Neural cell (in vitro differentiated cells): ENCODE data around the gene STRBP. TPM values are rescaled to one million over a fixed set of nuclear protein-coding genes. Genes with fewer than 3 reads are reported as not detected.

ENCODE experiments used
- H2AFZ ChIP-seq: fragments of 200-600, 300-800 bp; sonication (generic), shearing (Covaris generic); 2 replicates; pipeline ENCODE4 v1.6.0; 2014; ENCODE audit warnings: low read depth, mild to moderate bottlenecking, antibody characterized with exemption, low read length, moderate library complexity
- H3F3A ChIP-seq: fragments of 200-600 bp; shearing (Covaris generic); 2 replicates; pipeline ENCODE4 v1.6.1; 2016; ENCODE audit warnings: mild to moderate bottlenecking, moderate library complexity, mixed read lengths, antibody characterized with exemption, low read length; ENCODE audit not compliant: insufficient read depth, poor library complexity, severe bottlenecking
- H3K27ac ChIP-seq: fragments of 200-600, 300-800 bp; sonication (generic), shearing (Covaris generic); 2 replicates; pipeline ENCODE4 v1.5.1; 2014; ENCODE audit warnings: mild to moderate bottlenecking, low read length, moderate library complexity
- H3K27me3 ChIP-seq: fragments of 300-800, 200-600 bp; sonication (generic), shearing (Covaris generic); 2 replicates; pipeline ENCODE4 v1.6.0; 2014; ENCODE audit warnings: mild to moderate bottlenecking, low read depth, low read length, moderate library complexity; ENCODE audit not compliant: insufficient read depth
- H3K36me3 ChIP-seq: fragments of 300-800, 200-600 bp; sonication (generic), shearing (Covaris generic); 2 replicates; pipeline ENCODE4 v1.5.1; 2014; ENCODE audit warnings: mild to moderate bottlenecking, antibody characterized with exemption, low read length, moderate library complexity; ENCODE audit not compliant: insufficient read depth
- H3K4me2 ChIP-seq: fragments of 300-800, 200-600 bp; sonication (generic), shearing (Covaris generic); 2 replicates; pipeline ENCODE4 v1.6.0; 2014; ENCODE audit warnings: mild to moderate bottlenecking, low read length
- H3K4me3 ChIP-seq: fragments of 300-800, 200-600 bp; sonication (generic), shearing (Covaris generic); 2 replicates; pipeline ENCODE4 v1.5.1; 2014; ENCODE audit warnings: mild to moderate bottlenecking, low read length, moderate library complexity
- H3K79me2 ChIP-seq: fragments of 200-600 bp; shearing (Covaris generic); replicated peaks from 2 replicates; pipeline ENCODE4 v1.6.0; 2014; ENCODE audit warnings: mild to moderate bottlenecking, low read length, moderate library complexity; ENCODE audit not compliant: insufficient read depth
- H3K9ac ChIP-seq: fragments of 300-800, 200-600 bp; sonication (generic), shearing (Covaris generic); 2 replicates; pipeline ENCODE4 v1.6.1; 2016; ENCODE audit warnings: mild to moderate bottlenecking, low read length, mixed read lengths
- H3K9me2 ChIP-seq: fragments of 200-600 bp; shearing (Covaris generic); 2 replicates; pipeline ENCODE4 v1.6.1; 2016; ENCODE audit warnings: mild to moderate bottlenecking, low read length, mixed read lengths; ENCODE audit not compliant: insufficient read depth
- H3K9me3 ChIP-seq: fragments of 200-600, 300-800 bp; sonication (generic), shearing (Covaris generic); 2 replicates; pipeline ENCODE4 v1.6.1; 2016; ENCODE audit warnings: mild to moderate bottlenecking, mixed run types, low read length, moderate library complexity, mixed read lengths
- H4K20me1 ChIP-seq: fragments of 200-600 bp; shearing (Covaris generic); 2 replicates; pipeline ENCODE4 v1.6.1; 2016; ENCODE audit warnings: mild to moderate bottlenecking, mixed run types; ENCODE audit not compliant: insufficient read depth
- CTCF ChIP-seq: fragments of 450-650 bp; IDR thresholded peaks from 2 replicates; pipeline ENCODE4 v1.5.1; 2014; ENCODE audit warnings: antibody characterized with exemption, mild to moderate bottlenecking, moderate library complexity; ENCODE audit not compliant: poor library complexity, severe bottlenecking
- EP300 ChIP-seq: fragments of 450-650 bp; conservative IDR thresholded peaks from 2 replicates; pipeline ENCODE4 v1.6.1; 2014; ENCODE audit warnings: antibody characterized with exemption, mild to moderate bottlenecking, moderate library complexity; ENCODE audit not compliant: poor library complexity, severe bottlenecking
- EZH2 ChIP-seq: fragments of 200-600, 300-800 bp; shearing (Covaris generic), sonication (generic); IDR thresholded peaks from 2 replicates; pipeline ENCODE4 v1.6.1; 2014; ENCODE audit warnings: antibody characterized with exemption, low read length, borderline replicate concordance, mild to moderate bottlenecking; ENCODE audit not compliant: insufficient read depth, poor library complexity, severe bottlenecking
- MXI1 ChIP-seq: fragments of 450-650 bp; conservative IDR thresholded peaks from 2 replicates; pipeline ENCODE4 v1.6.1; 2014; ENCODE audit warnings: antibody characterized with exemption, mild to moderate bottlenecking; ENCODE audit not compliant: poor library complexity, severe bottlenecking
- POLR2AphosphoS5 ChIP-seq: IDR thresholded peaks from 2 replicates; pipeline ENCODE4 v1.6.1; 2012
- RAD21 ChIP-seq: fragments of 450-650 bp; conservative IDR thresholded peaks from 2 replicates; pipeline ENCODE4 v1.6.1; 2014; ENCODE audit warnings: antibody characterized with exemption, mild to moderate bottlenecking, moderate library complexity
- REST ChIP-seq: IDR thresholded peaks from 2 replicates; pipeline ENCODE4 v1.6.1; 2012; ENCODE audit warnings: borderline replicate concordance
- SMC3 ChIP-seq: fragments of 450-650 bp; conservative IDR thresholded peaks from 2 replicates; pipeline ENCODE4 v1.6.1; 2014; ENCODE audit warnings: antibody characterized with exemption, mild to moderate bottlenecking, moderate library complexity; ENCODE audit not compliant: poor library complexity
- TAF1 ChIP-seq: IDR thresholded peaks from 2 replicates; pipeline ENCODE4 v1.6.1; 2012; ENCODE audit warnings: low read depth
- polyA plus RNA-seq: library from polyadenylated mRNA; depleted of rRNA; stranded (reverse); fragments of >200 nt; gene quantifications from 2 replicates; pipeline ENCODE4 v1.2.3, GENCODE V29; 2014

STRBP gene
- polyA plus RNA-seq, 1 donor from 2014 or later = 64.6 TPM

- Histone ChIP-seq H4K20me1 (no peaks in the 10 kb centered on the region), H3K27me3 (peaks cover 3% of the 10 kb centered on the region), H3K27ac (no peak overlapping the region), H3K9me3 (no peaks in the 10 kb centered on the region), H3K4me3 (no peak overlapping the region), H3K9ac (no peak overlapping the region), H3K9me2 (no peaks in the 10 kb centered on the region), H2AFZ (no peak overlapping the region), H3K79me2 (peaks cover 43% of the 10 kb centered on the region), H3K36me3 (no peaks in the 10 kb centered on the region), H3F3A (no peaks in the 10 kb centered on the region), H3K4me2 (no peak overlapping the region)
- no peak for TF ChIP-seq MXI1
- TF ChIP-seq CTCF = no peak
- TF ChIP-seq RAD21 = no peak
- no peak for TF ChIP-seq EP300
These were observed 28.7 kb downstream of the STRBP start for GRCh38 chr9:123239726-123240125.

GRCh38 chr9:123238365-123238764, 30.0 kb downstream of the STRBP start:
- H3K79me2 ChIP-seq = peaks cover 37% of the 10 kb centered on the region
- TF ChIP-seq SMC3 (no peak), REST (no peak), EP300 (no peak), EZH2 (no peak), CTCF (no peak), MXI1 (no peak), RAD21 (no peak), POLR2AphosphoS5 (no peak), TAF1 (no peak)
- H3K9ac ChIP-seq = no peak overlapping the region
- no peak overlapping the region for H2AFZ ChIP-seq
- H3K9me2 ChIP-seq = no peaks in the 10 kb centered on the region
- H3F3A ChIP-seq = no peaks in the 10 kb centered on the region
- H3K4me3 ChIP-seq = no peak overlapping the region
- no peaks in the 10 kb centered on the region for H3K36me3 ChIP-seq
- H3K27me3 ChIP-seq = peaks cover 3% of the 10 kb centered on the region
- H3K4me2 ChIP-seq = no peak overlapping the region
- no peak overlapping the region for H3K27ac ChIP-seq
- H4K20me1 ChIP-seq = no peaks in the 10 kb centered on the region
- no peaks in the 10 kb centered on the region for H3K9me3 ChIP-seq
